ENCODE measurements around the gene CACNA1E.

GRCh38 chr1:181748013-181748412 lies 264.7 kb downstream of the CACNA1E start:
- no peak for TF ChIP-seq EZH2phosphoT487 (IDR thresholded peaks at IDR 0.05; ENCODE audit: borderline replicate concordance, low read depth, low read length)
- no peak for TF ChIP-seq CTCF (conservative IDR thresholded peaks at IDR 0.05; ENCODE audit: low read length)

Measured in OCI-LY7 (cell line).